HepG2 (cell line): ENCODE data around the gene CEP164. TPM values are rescaled to one million over a fixed set of nuclear protein-coding genes. Genes with fewer than 3 reads are reported as not detected.

Experiments
- CENPX ChIP-seq: sonication (generic); formaldehyde crosslinking; IDR thresholded peaks from 2 replicates; pipeline ENCODE4 v1.9.0; 2021; ENCODE audit warnings: mild to moderate bottlenecking, missing genetic modification reagents, moderate library complexity
- CREBL2 ChIP-seq: sonication (generic); formaldehyde crosslinking; IDR thresholded peaks from 2 replicates; pipeline ENCODE4 v1.8.1; 2023; ENCODE audit warnings: missing genetic modification reagents, mild to moderate bottlenecking, borderline replicate concordance
- ELF4 ChIP-seq: sonication (generic); formaldehyde crosslinking; IDR thresholded peaks from 2 replicates; pipeline ENCODE4 v1.5.0; 2020; ENCODE audit warnings: missing genetic modification reagents, mild to moderate bottlenecking, moderate library complexity, borderline replicate concordance
- FOXA1 ChIP-seq, 2 experiments: fragments of 450-650 bp in 1 of 2; sonication (generic) in 1 of 2; formaldehyde crosslinking in 1 of 2; IDR thresholded peaks; 2 replicates each; pipeline versions ENCODE4 v1.4.0 to v1.6.1; 2016 to 2020; ENCODE audit warnings: missing genetic modification reagents in 1 of 2
- HIVEP1 ChIP-seq: sonication (generic); formaldehyde crosslinking; IDR thresholded peaks from 2 replicates; pipeline ENCODE4 v1.4.0; 2020; ENCODE audit warnings: mild to moderate bottlenecking, missing genetic modification reagents
- KDM1A ChIP-seq: IDR thresholded peaks from 2 replicates; pipeline ENCODE4 v1.6.1; 2016; ENCODE audit warnings: missing compliant biosample characterization
- KLF16 ChIP-seq, 2 experiments: sonication (generic) in 1 of 2; formaldehyde crosslinking in 1 of 2; IDR thresholded peaks; 2 replicates each; pipeline versions ENCODE4 v1.6.1 to v1.8.0; 2016 to 2023; ENCODE audit warnings: missing genetic modification reagents in 2 of 2, missing compliant biosample characterization in 1 of 2
- MEIS2 ChIP-seq: sonication (generic); formaldehyde crosslinking; IDR thresholded peaks from 2 replicates; pipeline ENCODE4 v1.9.0; 2021; ENCODE audit warnings: mild to moderate bottlenecking, missing genetic modification reagents
- NFIC ChIP-seq: IDR thresholded peaks from 2 replicates; pipeline ENCODE4 v1.6.1; 2012; ENCODE audit warnings: mild to moderate bottlenecking, low read length, inconsistent platforms
- PLRG1 ChIP-seq: fragments of 450-650 bp; conservative IDR thresholded peaks from 2 replicates; pipeline ENCODE4 v1.6.1; 2016
- RARA ChIP-seq: IDR thresholded peaks from 2 replicates; pipeline ENCODE4 v1.6.1; 2016; ENCODE audit warnings: missing genetic modification reagents, missing compliant biosample characterization
- SIX4 ChIP-seq: sonication (generic); formaldehyde crosslinking; IDR thresholded peaks from 2 replicates; pipeline ENCODE4 v1.4.0; 2020; ENCODE audit warnings: missing genetic modification reagents
- SMAD3 ChIP-seq: sonication (generic); formaldehyde crosslinking; IDR thresholded peaks from 2 replicates; pipeline ENCODE4 v1.4.0; 2020; ENCODE audit warnings: missing genetic modification reagents
- TCF7L2 ChIP-seq: IDR thresholded peaks from 2 replicates; pipeline ENCODE4 v1.6.1; 2011; ENCODE audit warnings: mild to moderate bottlenecking, low read depth, low read length, moderate library complexity
- ZFP36 ChIP-seq: fragments of 150-350 bp; IDR thresholded peaks from 2 replicates; pipeline ENCODE4 v1.6.1; 2018; ENCODE audit warnings: borderline replicate concordance, low read length, low read depth; ENCODE audit not compliant: partially characterized antibody
- ZFP62 ChIP-seq: sonication (generic); formaldehyde crosslinking; IDR thresholded peaks from 2 replicates; pipeline ENCODE4 v1.4.0; 2020; ENCODE audit warnings: missing genetic modification reagents
- ZNF264 ChIP-seq: sonication (generic); formaldehyde crosslinking; IDR thresholded peaks from 2 replicates; pipeline ENCODE4 v1.4.0; 2020; ENCODE audit warnings: missing genetic modification reagents
- ZNF558 ChIP-seq: sonication (generic); formaldehyde crosslinking; IDR thresholded peaks from 2 replicates; pipeline ENCODE4 v1.9.0; 2022; ENCODE audit warnings: mild to moderate bottlenecking, missing genetic modification reagents, borderline replicate concordance
- ZNF775 ChIP-seq: sonication (generic); formaldehyde crosslinking; IDR thresholded peaks from 2 replicates; pipeline ENCODE4 v1.4.0; 2020; ENCODE audit warnings: missing genetic modification reagents, mild to moderate bottlenecking, moderate library complexity, borderline replicate concordance
- polyA plus RNA-seq, 8 experiments: library from polyadenylated mRNA; depleted of rRNA in 3 of 8; stranded (reverse) in 7 of 8; unstranded in 1 of 8; fragments of >200 nt; fragmentation: Illumina TruSeq in 4 of 8; extraction: Trizol in 4 of 8; gene quantifications; 2 replicates each; pipeline versions ENCODE4 v1.2.1 to v1.2.3, GENCODE V29; 2011 to 2016; ENCODE audit warnings: low read depth in 4 of 8, missing spikeins in 1 of 8, mixed read lengths in 1 of 8; ENCODE audit not compliant: insufficient read depth in 1 of 8
- total RNA-seq, 5 experiments: library from RNA; depleted of rRNA; stranded (reverse); fragments of >200 nt; fragmentation: Illumina TruSeq; extraction: Trizol; gene quantifications; 2 replicates each; pipeline ENCODE4 v1.2.3, GENCODE V29; 2016; ENCODE audit warnings: low read depth in 1 of 5
- TF ChIP-seq, protein P1 (sequence below): sonication (generic); formaldehyde crosslinking; IDR thresholded peaks from 2 replicates; pipeline ENCODE4 v1.4.0; 2020; ENCODE audit warnings: missing genetic modification reagents

The CEP164 gene
- total and polyA plus RNA-seq, 2 of the 13 experiments (the other 11 are each of a cell fraction or from before 2014, with no cell fraction given) = 11.4 to 15.2 TPM

GRCh38 chr11:117303101-117303500 is 24.6 kb upstream of the CEP164 start (continued):
- no peak for TF ChIP-seq HIVEP1 (CRISPR knock-in tag)
- TF ChIP-seq MEIS2 (CRISPR knock-in tag) = 0 out of 2 replicates have a peak, but pooled peaks have one; percentile 33
- no peak for TF ChIP-seq CREBL2
- TF ChIP-seq ZNF264 (CRISPR knock-in tag) = no peak
- TF ChIP-seq, protein P1, sequence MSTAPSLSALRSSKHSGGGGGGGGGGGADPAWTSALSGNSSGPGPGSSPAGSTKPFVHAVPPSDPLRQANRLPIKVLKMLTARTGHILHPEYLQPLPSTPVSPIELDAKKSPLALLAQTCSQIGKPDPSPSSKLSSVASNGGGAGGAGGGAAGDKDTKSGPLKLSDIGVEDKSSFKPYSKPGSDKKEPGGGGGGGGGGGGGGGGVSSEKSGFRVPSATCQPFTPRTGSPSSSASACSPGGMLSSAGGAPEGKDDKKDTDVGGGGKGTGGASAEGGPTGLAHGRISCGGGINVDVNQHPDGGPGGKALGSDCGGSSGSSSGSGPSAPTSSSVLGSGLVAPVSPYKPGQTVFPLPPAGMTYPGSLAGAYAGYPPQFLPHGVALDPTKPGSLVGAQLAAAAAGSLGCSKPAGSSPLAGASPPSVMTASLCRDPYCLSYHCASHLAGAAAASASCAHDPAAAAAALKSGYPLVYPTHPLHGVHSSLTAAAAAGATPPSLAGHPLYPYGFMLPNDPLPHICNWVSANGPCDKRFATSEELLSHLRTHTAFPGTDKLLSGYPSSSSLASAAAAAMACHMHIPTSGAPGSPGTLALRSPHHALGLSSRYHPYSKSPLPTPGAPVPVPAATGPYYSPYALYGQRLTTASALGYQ (CRISPR knock-in tag) = no peak
- no peak for TF ChIP-seq KDM1A (CRISPR knock-in tag)
- TF ChIP-seq TCF7L2 = no peak
- TF ChIP-seq ZNF775 = no peak
- peak; percentile 99 for TF ChIP-seq RARA (CRISPR knock-in tag)
- TF ChIP-seq ZFP62 (CRISPR knock-in tag) = no peak
- TF ChIP-seq ZNF558 = no peak
- TF ChIP-seq ELF4 (CRISPR knock-in tag) = no peak
- TF ChIP-seq CENPX (CRISPR knock-in tag) = no peak
- no peak for TF ChIP-seq SMAD3 (CRISPR knock-in tag)
- TF ChIP-seq KLF16 (CRISPR knock-in tag; IDR thresholded peaks at IDR 0.05) = no peak
- TF ChIP-seq NFIC = no peak
- TF ChIP-seq SIX4 (CRISPR knock-in tag) = no peak
- no peak for TF ChIP-seq PLRG1
- no peak for TF ChIP-seq ZFP36
- TF ChIP-seq FOXA1 (IDR thresholded peaks at IDR 0.05) = no peak
- peak; percentile 48; the same call in 1 of the 2 replicates for TF ChIP-seq FOXA1 (CRISPR knock-in tag; IDR thresholded peaks at IDR 0.05)
